HT1080 (cell line): ENCODE data around the gene FBXO2. TPM values are rescaled to one million over a fixed set of nuclear protein-coding genes. Genes with fewer than 3 reads are reported as not detected.
"Not testable (repeated sequence)": the region's sequence is repeated elsewhere in the genome, so short reads cannot be mapped to it uniquely, and the experiment has no call there.

ENCODE experiments used
- DNase-seq: peaks from one replicate; pipeline ENCODE4 v3.0.0-alpha.2; 2015; ENCODE audit warnings: low read depth
- total RNA-seq: library from RNA; depleted of rRNA; stranded (reverse); fragments of >200 nt; shearing (Covaris generic); gene quantifications from 2 replicates; pipeline ENCODE4 v1.2.3, GENCODE V29; 2014

FBXO2 gene
- total RNA-seq, 1 experiment from 2014 or later: 0.13 TPM

DNA sequence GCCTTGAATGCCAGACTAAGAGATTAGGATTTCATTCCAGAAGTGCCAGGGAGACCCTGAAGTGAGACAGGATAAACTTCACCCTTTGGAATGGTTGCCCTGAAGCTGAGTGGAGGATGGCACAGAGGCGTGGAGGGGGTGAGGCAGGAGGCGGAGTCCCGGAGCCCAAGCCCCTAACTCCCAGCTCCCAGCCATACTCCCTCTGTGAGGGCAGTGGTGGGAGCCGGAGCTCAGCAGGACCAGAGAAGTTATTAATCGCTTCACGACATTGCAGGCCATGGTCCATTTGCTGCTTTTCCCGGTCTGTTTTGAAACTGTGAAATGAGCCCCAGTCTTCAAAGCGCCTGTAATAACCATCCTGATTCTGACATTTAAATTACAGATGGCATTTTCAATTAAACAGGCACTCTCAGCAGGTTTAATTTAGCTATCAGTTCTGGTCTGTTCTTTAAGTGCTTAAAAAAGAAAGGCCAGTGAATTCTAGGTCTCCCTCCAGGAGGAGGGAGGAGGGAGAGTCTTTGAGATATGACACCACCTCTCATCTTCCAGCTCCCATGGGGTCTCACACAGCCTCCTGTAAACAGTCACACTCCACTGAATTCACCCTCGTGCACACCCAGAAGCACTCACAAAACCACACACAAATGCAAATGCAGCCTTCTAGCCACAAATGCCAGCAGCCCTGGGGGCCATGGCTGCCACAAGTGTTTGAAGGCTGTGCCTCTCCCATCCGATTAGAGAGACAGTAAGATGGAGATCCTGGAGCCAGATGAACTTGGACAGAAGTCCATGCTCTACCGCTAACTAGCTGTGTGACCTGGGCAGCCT is 19.6 kb downstream of the FBXO2 start:
- DNase-seq: no peak

DNA sequence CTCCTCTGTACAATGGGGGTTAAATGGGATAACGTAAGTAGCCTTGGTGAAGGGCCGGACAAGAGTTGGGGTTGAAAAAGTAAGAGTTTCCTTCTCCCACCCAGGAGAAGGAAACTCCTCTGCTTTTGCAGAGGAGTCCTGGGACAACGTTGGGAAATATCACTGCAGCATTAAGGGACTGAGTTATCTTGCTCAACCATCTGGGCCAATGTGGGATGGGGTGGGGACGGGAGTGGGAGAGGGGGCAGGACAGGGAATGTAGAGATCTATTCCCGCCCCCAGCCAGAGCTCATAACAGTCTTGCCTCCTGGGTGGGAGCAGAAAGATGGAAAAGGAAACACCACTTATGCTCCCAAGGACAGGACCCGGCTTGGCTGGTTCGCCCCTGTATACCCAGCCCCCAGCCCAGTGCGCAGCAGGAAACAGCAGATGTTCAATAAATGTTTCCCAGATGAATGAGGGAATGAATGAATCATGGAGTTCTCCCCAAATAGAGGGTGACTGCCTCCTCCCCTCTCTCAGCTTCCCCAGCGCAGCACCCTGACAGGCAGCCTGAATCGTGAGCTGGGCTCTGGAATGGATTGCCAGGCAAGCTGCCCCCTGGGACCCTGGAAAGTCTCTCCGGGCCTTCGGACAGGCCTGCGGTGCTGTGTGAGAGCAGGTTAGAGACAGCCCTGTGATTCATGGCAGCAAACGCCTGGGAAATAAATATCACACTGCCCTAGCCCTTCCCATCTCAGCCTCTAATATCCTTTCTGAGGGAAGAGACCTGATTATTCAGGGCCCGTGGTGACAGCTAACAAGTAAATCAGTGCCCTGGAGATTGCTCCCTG is 24.8 kb downstream of the FBXO2 start:
- DNase-seq: no peak

DNA sequence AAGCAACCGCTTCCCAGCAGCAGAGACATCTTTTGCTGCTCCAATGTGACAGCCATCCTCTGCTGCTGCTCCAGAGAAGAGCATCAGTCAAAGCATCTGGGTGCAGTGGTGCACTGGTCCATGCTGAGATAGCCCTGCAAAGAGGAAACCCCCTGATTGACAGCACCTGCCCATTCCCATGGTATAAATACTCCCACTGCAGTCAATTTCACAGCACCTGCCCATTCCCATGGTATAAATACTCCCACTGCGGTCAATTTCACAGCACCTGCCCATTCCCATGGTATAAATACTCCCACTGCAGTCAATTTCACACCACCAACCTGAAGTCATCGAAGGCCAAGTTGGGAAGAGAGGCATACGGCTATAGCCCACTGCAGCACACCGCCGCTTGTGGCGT is 25.5 kb downstream of the FBXO2 start:
- DNase-seq: no peak

DNA sequence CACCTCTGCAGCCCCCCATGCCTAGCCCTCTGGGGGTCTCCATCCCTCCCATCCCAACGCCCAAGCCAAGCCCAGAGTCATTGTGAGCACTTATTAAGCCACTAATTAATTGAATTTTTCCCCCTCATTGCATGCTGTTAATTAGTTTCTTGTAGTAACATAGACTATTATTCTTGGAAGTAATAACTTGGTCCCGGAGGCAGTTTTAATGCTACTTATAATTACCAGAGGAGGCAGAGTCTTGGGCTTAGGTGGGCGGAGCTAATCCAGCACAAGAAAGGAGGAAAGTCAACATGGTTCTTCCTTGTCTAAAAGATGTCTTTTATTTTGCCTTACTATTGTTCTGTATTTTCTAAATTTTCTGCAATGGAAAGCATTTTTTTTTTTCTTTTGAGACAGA is 27.7 kb downstream of the FBXO2 start:
- no peak for DNase-seq

DNA sequence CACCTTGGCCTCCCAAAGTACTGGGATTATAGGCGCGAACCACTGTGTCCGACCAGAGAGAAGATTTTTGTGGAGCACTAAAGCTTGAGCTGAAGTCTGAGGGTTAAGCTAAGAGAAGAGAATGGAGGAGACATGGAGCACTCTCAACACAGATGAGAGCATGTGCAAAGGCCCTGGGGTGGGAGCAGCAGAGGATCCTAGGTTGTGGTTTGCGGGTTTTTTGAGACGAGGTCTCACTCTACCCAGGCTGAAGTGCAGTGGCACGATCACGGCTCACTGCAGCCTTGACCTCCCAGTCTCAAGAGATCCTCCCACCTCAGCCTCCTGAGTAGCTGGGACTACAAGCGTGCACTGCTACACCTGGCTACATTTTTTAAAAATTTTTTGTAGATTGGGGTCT is 30.5 kb downstream of the FBXO2 start:
- DNase-seq: no peak

DNA sequence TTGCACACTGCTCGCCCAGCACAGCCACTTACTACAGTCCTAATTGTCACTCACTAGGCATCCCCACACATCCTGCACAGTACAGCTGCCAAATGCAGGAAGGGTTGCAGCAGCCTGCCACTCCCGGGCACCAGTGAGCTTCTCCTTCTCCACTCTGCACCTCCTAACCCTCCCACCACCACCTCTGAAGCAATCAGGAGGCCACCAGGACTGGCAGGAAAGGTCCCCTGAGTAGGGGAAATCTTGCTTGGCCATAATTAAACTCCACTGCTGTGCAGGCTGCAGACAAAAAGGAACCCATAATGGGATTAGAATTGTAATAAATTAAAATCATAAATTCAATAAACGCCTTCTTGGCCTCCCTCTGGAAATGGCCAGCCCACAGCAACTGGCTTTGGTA is 31.8 kb downstream of the FBXO2 start:
- DNase-seq: no peak

DNA sequence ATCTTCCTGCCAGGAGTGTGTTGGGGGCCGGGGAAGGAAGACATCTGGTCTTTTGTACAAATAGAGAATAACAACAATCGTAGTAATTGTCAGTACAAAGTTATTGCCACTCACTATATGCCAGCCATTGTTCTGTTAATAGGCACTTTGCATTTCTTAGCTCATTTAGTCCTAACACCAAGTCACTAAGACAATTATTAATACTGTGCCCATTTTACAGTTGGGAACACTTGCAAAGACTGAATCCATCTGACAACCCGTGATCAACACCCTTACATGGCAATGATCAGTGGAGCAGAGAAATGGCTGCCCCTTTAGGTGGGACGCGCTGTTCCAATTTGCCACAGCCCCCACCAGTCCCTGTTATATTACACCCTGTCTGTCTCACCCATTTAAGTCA is 33.3 kb downstream of the FBXO2 start:
- no peak for DNase-seq

DNA sequence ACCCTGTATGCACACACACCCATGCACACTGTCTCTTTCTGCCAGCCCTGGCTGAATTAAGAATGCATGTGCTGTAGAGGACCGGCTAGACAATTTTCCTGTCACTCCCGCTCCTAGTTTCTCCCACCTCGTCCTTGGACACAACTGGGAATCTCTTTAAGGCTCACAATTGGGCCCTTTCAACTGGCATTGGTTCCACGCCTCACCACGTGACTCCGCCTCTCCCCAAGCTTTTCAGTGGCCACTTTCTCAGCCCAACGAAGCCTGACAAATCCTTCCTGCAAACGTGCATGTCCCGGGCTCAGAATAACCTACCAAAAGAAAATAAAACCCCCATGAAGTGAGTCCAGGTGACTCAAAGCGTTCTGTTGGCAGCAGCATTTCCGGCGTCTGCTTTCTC is 33.8 kb downstream of the FBXO2 start:
- no peak for DNase-seq

DNA sequence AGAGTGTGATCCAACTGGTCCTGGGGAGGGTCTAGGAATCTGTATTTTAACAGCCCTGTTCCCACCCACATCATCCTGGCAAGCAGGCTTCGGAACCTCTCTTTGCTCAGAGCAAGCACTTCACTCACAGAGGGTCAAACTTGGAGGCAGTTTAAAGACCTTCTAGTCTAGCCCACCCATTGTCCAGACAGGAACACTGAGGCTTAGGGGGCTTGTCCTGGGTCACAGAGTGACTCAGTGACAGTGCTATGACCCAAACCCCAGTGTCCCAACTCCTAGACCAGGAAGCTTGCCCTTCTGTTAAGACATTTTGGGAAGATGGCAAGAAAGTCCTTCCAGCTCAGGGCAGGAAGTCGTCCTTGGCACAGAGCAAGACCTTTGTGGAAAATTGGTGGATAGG is 36.5 kb downstream of the FBXO2 start:
- DNase-seq: no peak

DNA sequence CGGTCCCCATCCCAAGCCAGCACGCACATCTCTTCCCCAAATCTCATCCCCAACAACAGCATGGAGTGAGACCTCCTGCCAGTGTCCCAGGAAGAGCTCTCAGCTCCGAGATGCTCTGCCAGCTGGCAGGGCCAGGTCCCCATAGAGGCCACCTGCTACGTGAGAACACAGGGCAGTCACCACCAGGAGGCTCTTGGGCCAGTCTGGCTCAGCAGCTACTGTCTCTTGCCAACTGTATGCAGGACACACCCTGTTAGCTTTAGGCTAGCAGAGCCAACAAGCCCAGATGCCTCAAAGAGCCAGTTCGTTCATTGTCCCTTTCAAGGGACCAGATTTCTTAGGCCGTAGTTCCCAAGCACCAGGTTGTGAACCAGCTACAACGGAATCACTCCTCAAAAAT is 36.9 kb downstream of the FBXO2 start:
- no peak for DNase-seq

DNA sequence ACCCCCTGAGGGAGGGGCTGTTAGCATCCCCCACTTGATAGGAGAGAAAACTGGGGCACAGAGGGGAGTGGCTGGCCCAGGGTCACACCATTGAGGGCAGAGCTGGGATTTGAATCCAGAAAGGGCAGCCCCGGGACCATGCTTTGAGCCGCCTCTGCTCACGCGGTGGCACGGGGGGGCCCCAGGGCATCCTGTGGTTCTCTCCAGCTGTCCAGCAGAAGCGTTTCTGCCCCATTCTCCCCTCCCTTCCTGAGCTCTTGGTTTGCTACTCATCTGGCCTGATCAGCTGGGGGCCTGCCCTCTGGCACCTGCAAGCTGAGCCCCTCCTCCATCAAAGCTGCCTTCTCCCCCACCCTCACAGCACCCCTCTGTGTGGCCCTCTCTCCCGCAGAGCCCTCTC is 37.5 kb downstream of the FBXO2 start:
- no peak for DNase-seq

DNA sequence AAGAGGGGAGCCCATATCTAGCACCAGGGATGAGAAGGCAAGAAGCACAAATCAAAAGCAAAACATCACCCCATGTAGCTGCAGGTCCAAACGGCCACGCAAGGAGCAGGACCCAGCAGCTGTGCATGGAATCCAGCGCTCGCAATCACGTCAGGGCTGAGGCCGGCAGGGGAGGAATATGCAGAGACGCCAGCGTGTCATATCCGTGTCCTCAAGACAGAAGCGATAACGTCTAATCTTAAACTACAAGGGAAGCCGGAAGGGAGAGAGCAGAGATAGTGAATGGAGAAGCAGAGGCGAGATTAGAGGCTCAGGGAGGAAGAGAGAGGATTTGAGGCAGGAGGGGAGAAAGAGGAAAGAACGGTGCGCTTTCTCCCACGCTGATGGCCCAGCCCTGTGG is 39.1 kb downstream of the FBXO2 start:
- DNase-seq: no peak

DNA sequence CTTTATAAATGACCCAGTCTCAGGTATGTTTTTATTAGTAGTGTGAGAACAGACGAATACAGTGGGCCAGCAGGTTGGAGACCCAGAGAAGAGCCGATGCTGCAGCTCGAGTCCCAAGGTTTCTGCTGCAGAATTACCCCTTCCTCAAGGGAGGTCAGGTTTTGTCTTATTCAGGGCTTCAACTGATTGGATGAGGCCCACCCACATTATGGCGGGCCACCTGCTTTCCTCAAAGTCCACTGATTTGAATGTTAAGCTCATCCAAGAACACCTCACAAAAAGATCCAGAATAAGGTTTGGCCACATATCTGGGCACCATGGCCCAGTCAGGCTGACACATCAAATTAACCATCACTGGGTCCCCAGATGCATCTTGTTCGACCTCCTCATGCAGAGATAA is 40.9 kb downstream of the FBXO2 start:
- no peak for DNase-seq

DNA sequence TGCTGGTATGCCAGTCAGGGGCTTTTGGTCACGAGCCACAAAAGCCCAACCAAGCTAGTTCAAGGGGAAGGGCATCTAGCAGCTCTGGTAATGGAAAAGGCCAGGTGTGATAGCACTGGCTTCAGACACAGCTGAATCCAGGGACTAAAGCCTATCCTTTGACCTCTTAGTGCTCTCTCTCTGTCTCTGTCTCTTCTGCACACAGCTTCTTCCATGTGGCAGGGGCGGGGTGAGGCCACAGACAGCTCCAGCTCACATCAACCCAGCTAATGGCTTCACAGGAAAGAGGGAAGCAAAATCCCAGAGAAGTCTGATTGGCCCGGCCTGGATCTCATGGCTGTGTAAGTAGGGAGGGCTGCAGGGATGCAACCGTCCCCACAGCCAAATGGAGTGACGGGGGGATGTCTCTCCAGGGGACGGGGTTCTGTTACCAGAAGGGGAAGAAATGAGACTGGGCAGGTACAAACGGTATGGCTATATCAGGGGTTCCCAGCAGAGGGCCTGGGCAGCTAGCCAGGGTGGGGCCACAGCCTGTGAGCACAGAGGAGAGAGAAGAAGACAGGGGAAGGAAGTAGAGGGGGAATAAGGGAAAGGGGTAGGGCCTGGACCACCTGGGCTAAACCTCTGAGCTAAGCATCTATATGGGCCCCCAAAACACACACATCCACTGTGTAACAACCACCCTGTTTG is 42.4 kb downstream of the FBXO2 start:
- DNase-seq: no peak

DNA sequence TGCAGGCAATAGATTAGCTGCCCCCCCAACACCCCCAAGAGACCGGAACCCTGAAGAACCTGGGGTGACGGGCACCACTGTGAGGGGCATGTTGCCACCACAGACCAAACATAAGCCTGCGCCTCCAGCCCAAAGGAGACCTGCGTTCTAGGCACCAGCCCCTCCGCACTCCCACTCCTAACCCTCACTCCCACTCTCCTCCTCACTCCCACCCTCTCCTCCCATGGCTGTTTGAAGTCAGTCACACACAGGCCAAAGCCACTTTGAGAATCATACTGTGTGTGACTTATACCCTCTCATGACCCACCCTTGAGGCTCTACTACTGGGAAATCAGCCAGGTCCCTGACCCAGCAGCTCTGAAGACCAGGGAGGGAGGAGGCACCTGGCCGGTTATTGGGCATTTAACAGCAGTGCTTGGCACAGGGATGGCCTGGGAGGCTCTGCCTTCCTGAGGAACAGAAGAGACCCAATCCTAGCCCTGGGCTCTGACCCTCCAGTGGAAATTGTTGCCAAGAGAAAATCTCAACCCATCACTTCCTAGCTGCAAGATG is 43.5 kb downstream of the FBXO2 start:
- DNase-seq: no peak

DNA sequence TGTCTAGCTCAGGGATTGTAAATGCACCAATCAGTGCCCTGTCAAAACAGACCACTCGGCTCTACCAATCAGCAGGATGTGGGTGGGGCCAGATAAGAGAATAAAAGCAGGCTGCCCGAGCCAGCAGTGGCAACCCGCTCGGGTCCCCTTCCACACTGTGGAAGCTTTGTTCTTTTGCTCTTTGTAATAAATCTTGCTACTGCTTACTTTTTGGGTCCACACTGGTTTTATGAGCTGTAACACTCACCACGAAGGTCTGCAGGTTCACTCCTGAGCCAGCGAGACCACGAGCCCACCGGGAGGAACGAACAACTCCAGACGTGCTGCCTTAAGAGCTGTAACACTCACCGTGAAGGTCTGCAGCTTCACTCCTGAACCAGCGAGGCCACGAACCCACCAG is 44.9 kb downstream of the FBXO2 start:
- DNase-seq: not testable (repeated sequence)

DNA sequence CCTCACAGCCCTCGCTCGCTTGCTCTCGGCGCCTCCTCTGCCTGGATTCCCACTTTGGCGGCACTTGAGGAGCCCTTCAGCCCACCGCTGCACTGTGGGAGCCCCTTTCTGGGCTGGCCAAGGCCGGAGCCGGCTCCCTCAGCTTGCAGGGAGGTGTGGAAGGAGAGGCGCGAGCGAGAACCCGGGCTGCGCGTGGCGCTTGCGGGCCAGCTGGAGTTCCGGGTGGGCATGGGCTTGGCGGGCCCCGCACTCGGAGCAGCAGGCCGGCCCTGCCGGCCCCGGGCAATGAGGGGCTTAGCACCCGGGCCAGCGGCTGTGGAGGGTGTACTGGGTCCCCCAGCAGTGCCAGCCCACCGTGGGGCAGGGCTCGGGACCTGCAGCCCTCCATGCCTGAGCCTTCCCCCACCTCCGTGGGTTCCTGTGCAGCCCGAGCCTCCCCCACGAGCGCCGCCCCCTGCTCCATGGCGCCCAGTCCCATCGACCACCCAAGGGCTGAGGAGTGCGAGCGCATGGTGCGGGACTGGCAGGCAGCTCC is 45.6 kb downstream of the FBXO2 start:
- not testable (repeated sequence) for DNase-seq

DNA sequence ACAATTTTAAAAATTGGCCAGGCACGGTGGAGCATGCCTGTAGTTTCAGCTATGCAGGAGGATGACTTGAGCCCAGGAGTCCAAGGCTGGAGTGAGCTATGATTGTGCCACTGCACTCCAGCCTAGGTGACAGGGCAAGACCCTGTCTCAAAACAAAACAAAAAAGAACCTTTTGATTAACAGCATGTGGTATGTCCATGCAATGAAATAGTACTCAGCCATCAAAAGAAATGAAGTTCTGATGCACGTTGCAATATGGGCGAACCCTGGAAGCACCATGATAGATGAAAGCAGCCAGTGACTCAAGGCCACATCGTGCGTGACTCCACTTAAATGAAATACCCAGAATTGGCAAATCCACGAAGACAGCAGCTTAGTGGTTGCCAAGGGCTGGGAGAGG is 47.5 kb downstream of the FBXO2 start:
- DNase-seq: no peak

DNA sequence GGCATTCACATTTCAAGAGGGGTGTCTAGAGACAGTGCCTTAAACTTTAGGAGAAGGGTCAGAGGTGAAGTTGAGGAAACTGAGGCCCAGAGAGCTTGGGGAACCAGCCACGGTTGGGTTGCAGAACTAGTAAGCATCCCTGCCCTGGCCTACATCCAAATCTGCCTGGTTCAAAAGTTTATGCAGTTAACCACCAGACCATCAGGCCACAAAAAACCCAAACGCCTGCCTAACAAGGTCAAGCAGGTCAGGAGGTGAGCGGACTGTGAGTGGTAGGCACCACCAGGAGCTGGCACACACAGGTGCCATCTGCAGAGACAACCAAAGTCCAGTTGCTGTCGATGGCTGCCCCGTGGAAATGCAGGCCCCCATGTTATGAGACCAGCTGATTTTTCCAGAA is 51.2 kb downstream of the FBXO2 start:
- no peak for DNase-seq

DNA sequence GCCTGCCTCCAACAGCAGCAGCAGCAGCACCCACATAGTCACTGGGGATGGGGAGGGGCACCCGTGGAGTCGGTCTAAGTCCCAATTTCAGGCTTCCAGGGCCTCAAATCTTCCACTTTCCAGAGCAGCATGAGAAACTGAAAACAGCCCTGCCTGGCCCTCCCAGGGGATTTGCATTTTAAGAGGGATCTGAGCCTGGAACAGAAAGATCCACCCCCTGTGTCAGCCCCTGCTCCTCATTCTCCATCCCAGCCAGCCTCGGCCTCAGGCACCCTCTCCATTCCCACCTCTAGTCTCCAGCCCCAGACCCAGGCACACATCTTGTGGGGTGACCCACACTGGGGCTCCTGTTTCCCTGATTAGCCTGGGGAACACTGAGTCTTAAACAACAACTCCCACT is 51.8 kb downstream of the FBXO2 start:
- DNase-seq: no peak

DNA sequence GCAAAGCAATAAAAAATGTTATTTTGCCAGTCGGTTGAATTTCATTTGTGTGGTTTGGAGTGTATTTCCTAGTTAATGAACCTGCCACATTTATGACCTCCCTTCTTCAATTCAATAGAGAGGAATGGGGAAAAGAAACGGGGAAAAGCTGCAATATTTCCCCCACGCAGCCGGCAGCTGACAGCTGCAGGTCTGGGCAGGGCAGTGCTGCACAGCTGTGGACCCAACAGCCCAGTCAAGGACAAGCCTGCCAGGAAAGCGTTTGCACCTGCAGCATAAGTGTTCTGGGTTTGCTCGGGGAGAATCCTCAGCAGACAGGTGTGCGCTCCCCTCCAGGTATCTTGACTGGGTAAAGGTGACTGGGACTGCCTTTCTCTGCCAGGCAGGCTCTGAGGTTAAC is 53.4 kb downstream of the FBXO2 start:
- DNase-seq: no peak
